ENCODE results near the gene DUSP9.
"Not testable (repeated sequence)": the region's sequence is repeated elsewhere in the genome, so short reads cannot be mapped to it uniquely, and the experiment has no call there.

DUSP9 gene, protein sequence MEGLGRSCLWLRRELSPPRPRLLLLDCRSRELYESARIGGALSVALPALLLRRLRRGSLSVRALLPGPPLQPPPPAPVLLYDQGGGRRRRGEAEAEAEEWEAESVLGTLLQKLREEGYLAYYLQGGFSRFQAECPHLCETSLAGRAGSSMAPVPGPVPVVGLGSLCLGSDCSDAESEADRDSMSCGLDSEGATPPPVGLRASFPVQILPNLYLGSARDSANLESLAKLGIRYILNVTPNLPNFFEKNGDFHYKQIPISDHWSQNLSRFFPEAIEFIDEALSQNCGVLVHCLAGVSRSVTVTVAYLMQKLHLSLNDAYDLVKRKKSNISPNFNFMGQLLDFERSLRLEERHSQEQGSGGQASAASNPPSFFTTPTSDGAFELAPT

DNA sequence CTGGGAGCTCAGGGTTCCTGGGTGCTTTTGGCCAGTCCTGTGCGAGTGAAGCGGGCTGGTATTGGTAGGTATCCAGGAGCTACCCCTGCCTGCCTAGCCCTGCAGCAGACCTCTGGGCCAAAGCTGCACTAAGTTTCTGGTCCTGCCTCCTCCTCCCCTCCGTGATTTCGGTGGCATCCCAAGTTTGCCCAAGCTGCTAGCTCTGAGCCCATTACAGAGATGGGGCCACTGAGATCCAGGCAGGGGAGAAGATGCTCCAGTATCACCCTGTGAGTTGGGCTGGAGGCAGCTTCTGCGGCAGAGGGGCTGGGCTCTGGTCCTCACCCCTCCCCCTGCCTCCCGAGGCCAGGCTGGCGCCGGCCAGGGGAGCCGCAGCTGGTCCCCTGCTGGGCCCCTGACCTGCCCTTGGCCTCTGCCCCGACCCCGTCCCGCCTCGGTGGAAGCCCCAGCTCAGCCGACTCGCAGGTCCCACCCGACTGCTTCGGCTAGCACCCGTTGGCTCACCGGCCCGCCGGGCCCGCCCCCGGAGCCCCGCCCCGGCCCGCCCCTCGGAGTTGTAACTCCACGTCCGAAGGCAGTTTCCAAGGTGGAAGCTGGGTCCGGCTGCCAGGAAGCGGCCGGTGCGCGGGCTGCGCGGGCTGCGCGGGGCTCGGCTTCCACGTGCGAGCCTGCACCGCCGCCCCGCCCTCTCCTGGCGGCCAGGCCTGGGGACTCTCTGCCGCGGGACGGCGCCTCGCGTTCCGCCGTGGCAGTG, at the start of gene DUSP9:
TSS of gene DUSP9 (plus strand) at position 584 of the 754 bp plus-strand sequence. CDS start 751 bp downstream, outside the sequence.
- H3K36me3 ChIP-seq (ENCODE audit: control insufficient read depth, insufficient read depth, low read length) = no peaks in the 10 kb centered on the region
- peaks cover 7% of the 10 kb centered on the region; the same call in 1 of the 2 replicates for H3K4me1 ChIP-seq (ENCODE audit: control insufficient read depth, insufficient read depth, low read length)
- no peak within 1 kb of the TSS for H3K27ac ChIP-seq (ENCODE audit: low read length)
- DNase-seq (ENCODE audit: low read depth, low spot score) = no peak
- no CpG with 5 or more reads among the region's 53 CpGs for WGBS (ENCODE audit: insufficient coverage, insufficient read length)
- H3K4me3 ChIP-seq (ENCODE audit: low read length) = peak within 1 kb of the TSS; percentile 46; the same call in 1 of the 2 replicates
- H3K9me3 ChIP-seq (ENCODE audit: control insufficient read depth, insufficient read depth, low read length) = no peaks in the 10 kb centered on the region
- H3K27me3 ChIP-seq (ENCODE audit: control insufficient read depth, insufficient read depth, low read length) = peaks cover 56% of the 10 kb centered on the region

DNA sequence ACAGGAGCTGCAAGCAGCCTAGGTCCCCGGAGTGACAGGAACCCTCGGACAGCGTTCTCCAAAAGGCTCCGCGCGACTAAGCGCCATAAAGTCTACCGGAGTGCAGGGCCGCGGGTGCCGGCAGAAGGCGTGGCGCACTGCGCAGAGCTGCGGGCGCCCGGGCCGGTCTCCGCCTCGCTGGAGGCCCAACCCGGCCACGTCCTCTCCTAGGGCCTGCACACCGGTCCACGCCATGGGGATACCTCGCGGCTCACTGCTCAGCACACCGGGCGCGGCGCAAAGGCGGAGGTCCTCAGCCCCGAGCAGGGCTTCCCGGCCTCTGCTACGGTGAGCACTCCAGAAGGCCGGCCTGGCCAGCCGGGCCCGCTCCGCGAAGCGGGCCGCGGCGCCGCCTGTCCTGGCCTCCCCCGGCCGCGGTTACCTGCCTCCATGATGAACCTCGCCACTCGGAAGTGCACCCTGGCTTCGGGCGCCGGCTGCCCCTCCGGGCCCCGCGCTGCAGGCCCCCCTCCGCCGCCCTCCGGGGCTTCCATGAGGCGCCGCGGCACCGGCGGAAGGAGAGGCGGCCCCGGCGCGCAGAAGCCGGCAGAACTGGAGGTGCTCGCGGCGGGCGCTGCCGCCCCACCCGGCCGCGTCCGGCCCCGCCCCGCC, 48.3 kb upstream of the DUSP9 start, which contains the start of gene CCNQ:
TSS of gene CCNQ (minus strand) at position 599 of the 651 bp plus-strand sequence. CDS start at position 533, 66 bp downstream.
- no peaks in the 10 kb centered on the region; the same call in 1 of the 2 replicates for H3K4me1 ChIP-seq (ENCODE audit: control insufficient read depth, insufficient read depth, low read length)
- peak within 1 kb of the TSS; percentile 81; the same call in 1 of the 2 replicates for H3K4me3 ChIP-seq (ENCODE audit: low read length)
- no peak within 1 kb of the TSS for H3K27ac ChIP-seq (ENCODE audit: low read length)
- H3K36me3 ChIP-seq (ENCODE audit: control insufficient read depth, insufficient read depth, low read length) = 0 out of 2 replicates have a peak, but pooled peaks cover 2% of the 10 kb centered on the region
- no peak for DNase-seq (ENCODE audit: low read depth, low spot score)
- no CpG with 5 or more reads among the region's 79 CpGs for WGBS (ENCODE audit: insufficient coverage, insufficient read length)
- no peaks in the 10 kb centered on the region; the same call in 1 of the 2 replicates for H3K27me3 ChIP-seq (ENCODE audit: control insufficient read depth, insufficient read depth, low read length)
- H3K9me3 ChIP-seq (ENCODE audit: control insufficient read depth, insufficient read depth, low read length) = no peaks in the 10 kb centered on the region

DNA sequence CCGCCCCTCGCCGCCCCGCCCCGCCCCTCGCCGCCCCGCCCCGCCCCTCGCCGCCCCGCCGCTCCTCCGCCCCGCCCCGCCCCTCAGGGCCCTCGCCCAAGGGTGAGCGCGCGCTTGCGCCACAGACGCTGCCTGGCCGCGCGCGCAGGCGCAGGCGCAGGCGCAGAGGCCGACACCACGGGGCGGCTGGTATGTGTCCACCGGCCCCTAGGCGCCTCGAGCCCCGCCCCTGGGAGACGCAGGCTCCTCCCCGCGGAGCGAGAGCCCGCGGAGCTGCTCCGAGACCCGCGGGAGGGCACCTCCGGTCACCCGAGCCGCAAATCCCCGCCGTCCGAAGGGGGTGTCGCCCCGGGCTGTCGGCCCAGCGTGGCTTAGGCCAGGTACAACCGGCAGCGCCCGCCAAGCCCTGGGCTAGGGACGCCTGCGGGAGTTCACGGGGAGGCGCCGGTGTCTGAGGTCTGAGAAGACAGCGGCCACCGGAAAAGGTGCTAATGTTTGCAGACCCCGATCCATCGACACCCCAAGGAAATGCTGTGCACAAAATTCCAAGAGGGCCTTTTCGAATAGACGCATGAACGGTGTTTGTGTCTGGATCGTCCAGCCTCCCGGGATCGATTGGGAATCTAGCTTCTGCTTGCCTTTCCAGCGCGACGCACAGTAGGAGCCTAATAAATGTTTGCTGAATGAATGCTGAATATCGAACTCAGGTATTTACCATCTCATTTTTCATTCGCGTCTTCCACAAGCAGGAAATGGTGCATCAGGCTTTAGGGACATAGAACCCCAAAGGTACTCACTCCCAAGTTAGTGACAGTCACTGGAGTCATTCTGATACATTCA, 47.6 kb upstream of the DUSP9 start:
- WGBS (ENCODE audit: insufficient coverage, insufficient read length) = no CpG with 5 or more reads among the region's 79 CpGs
- Histone ChIP-seq H3K27ac (ENCODE audit: low read length) (no peak overlapping the region), H3K4me3 (ENCODE audit: low read length) (peak overlapping the region; percentile 81; the same call in 1 of the 2 replicates), H3K9me3 (ENCODE audit: control insufficient read depth, insufficient read depth, low read length) (no peaks in the 10 kb centered on the region), H3K27me3 (ENCODE audit: control insufficient read depth, insufficient read depth, low read length) (no peaks in the 10 kb centered on the region; the same call in 1 of the 2 replicates), H3K36me3 (ENCODE audit: control insufficient read depth, insufficient read depth, low read length) (0 out of 2 replicates have a peak, but pooled peaks cover under 1% of the 10 kb centered on the region), H3K4me1 (ENCODE audit: control insufficient read depth, insufficient read depth, low read length) (no peaks in the 10 kb centered on the region; the same call in 1 of the 2 replicates)
- no peak for DNase-seq (ENCODE audit: low read depth, low spot score)

DNA sequence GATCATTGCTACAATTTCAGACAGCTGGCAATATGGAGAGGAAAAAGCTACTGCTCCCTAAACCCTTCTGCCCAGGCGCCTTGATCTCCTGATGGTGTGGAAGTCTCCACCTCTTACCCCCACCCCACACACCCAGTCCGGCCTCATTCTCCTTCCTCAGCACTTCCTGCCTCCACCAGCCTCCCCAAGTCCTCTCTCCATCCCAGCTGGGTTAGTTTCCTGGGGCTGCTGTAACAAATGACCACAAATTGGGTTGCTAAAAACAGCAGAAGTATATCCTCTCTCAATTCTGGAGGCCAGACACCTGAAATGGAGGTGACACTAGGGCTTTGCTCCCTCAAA, 47.0 kb upstream of the DUSP9 start:
- H3K36me3 ChIP-seq (ENCODE audit: control insufficient read depth, insufficient read depth, low read length) = no peaks in the 10 kb centered on the region
- H3K4me3 ChIP-seq (ENCODE audit: low read length) = no peak overlapping the region; the same call in 1 of the 2 replicates
- DNase-seq (ENCODE audit: low read depth, low spot score) = no peak
- H3K27ac ChIP-seq (ENCODE audit: low read length) = no peak overlapping the region
- H3K4me1 ChIP-seq (ENCODE audit: control insufficient read depth, insufficient read depth, low read length) = no peaks in the 10 kb centered on the region; the same call in 1 of the 2 replicates
- no CpG with 5 or more reads among the region's 2 CpGs for WGBS (ENCODE audit: insufficient coverage, insufficient read length)
- H3K27me3 ChIP-seq (ENCODE audit: control insufficient read depth, insufficient read depth, low read length) = no peaks in the 10 kb centered on the region; the same call in 1 of the 2 replicates
- no peaks in the 10 kb centered on the region for H3K9me3 ChIP-seq (ENCODE audit: control insufficient read depth, insufficient read depth, low read length)

DNA sequence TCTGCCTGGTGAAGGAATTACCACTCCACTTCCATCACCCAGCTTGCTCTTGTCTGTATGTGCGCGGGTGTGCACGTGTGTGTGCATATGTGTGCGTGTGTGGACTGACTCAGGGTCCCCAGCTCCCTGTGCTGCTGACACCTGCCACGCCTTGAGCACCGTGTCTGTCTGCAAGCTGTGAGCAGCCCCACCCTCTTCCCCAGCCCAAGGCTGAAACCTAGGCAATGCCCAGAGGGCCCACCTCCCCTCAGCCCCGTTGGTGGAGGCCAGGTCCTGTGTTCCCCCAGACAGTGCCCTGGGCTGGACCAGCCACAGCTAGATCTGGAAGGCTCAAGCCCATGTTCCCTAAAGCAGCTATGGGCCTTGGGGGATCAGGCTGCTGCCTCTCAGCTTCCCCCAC, 46.1 kb upstream of the DUSP9 start:
- no peaks in the 10 kb centered on the region; the same call in 1 of the 2 replicates for H3K4me1 ChIP-seq (ENCODE audit: control insufficient read depth, insufficient read depth, low read length)
- no CpG with 5 or more reads among the region's 7 CpGs for WGBS (ENCODE audit: insufficient coverage, insufficient read length)
- no peaks in the 10 kb centered on the region for H3K9me3 ChIP-seq (ENCODE audit: control insufficient read depth, insufficient read depth, low read length)
- no peaks in the 10 kb centered on the region; the same call in 1 of the 2 replicates for H3K27me3 ChIP-seq (ENCODE audit: control insufficient read depth, insufficient read depth, low read length)
- DNase-seq (ENCODE audit: low read depth, low spot score) = no peak
- no peak overlapping the region for H3K4me3 ChIP-seq (ENCODE audit: low read length)
- no peak overlapping the region for H3K27ac ChIP-seq (ENCODE audit: low read length)
- no peaks in the 10 kb centered on the region for H3K36me3 ChIP-seq (ENCODE audit: control insufficient read depth, insufficient read depth, low read length)

DNA sequence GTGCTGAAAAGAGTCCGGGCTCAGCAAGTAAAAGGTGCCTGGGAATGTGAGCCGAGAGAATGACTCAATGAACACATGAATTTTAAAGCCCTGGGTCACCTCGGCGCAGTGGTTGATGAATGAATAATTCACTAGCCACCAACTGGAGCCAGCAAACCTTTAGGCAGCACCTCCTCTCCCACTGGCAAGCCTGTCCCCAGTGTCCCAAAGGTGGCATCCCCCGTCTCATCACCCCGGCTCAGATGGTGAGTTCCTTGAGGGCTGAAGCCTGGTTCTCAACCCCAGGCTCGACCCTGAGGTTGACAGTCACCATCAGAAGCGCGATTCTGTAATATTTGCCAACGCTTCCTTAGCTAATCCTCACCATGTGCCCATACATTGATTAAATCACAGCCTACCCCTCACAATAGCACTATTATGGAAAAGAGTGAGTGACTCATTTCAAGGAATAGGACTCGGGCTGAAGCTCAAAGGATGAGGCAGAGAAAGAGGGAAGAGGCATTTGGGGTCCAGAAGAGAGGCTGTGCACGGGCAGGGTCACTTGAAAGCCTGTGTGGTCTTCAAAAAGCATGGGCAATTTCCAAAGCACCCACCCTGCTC, 45.4 kb upstream of the DUSP9 start:
- no peaks in the 10 kb centered on the region for H3K4me1 ChIP-seq (ENCODE audit: control insufficient read depth, insufficient read depth, low read length)
- H3K27ac ChIP-seq (ENCODE audit: low read length) = no peak overlapping the region
- no peaks in the 10 kb centered on the region for H3K36me3 ChIP-seq (ENCODE audit: control insufficient read depth, insufficient read depth, low read length)
- H3K4me3 ChIP-seq (ENCODE audit: low read length) = no peak overlapping the region
- no peaks in the 10 kb centered on the region for H3K9me3 ChIP-seq (ENCODE audit: control insufficient read depth, insufficient read depth, low read length)
- no peaks in the 10 kb centered on the region; the same call in 1 of the 2 replicates for H3K27me3 ChIP-seq (ENCODE audit: control insufficient read depth, insufficient read depth, low read length)
- WGBS (ENCODE audit: insufficient coverage, insufficient read length) = no CpG with 5 or more reads among the region's 12 CpGs
- DNase-seq (ENCODE audit: low read depth, low spot score) = no peak

DNA sequence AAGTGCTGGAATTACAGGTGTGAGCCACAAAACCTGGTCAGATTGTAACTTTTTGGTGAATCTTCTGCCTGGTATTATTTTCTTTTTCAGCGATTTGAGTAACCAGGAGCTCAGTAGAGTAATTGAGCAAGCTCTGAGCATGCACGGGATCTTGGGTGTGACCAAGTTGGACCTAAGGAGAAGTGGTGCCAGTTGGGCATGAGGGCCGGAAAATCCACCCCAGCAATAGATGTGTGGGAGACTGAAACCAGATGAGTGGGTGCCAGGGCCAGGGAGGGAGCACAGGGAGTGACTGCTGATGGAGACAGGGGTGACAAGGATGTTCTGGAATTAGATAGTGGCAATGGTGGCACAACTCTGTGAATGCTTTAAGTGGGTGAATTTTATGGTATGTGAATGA, 44.4 kb upstream of the DUSP9 start:
- H3K9me3 ChIP-seq (ENCODE audit: control insufficient read depth, insufficient read depth, low read length) = no peaks in the 10 kb centered on the region
- no peaks in the 10 kb centered on the region for H3K4me1 ChIP-seq (ENCODE audit: control insufficient read depth, insufficient read depth, low read length)
- H3K27me3 ChIP-seq (ENCODE audit: control insufficient read depth, insufficient read depth, low read length) = no peaks in the 10 kb centered on the region; the same call in 1 of the 2 replicates
- H3K36me3 ChIP-seq (ENCODE audit: control insufficient read depth, insufficient read depth, low read length) = no peaks in the 10 kb centered on the region
- DNase-seq (ENCODE audit: low read depth, low spot score) = no peak
- WGBS (ENCODE audit: insufficient coverage, insufficient read length) = no CpG with 5 or more reads among the region's 3 CpGs
- H3K4me3 ChIP-seq (ENCODE audit: low read length) = no peak overlapping the region
- H3K27ac ChIP-seq (ENCODE audit: low read length) = no peak overlapping the region

DNA sequence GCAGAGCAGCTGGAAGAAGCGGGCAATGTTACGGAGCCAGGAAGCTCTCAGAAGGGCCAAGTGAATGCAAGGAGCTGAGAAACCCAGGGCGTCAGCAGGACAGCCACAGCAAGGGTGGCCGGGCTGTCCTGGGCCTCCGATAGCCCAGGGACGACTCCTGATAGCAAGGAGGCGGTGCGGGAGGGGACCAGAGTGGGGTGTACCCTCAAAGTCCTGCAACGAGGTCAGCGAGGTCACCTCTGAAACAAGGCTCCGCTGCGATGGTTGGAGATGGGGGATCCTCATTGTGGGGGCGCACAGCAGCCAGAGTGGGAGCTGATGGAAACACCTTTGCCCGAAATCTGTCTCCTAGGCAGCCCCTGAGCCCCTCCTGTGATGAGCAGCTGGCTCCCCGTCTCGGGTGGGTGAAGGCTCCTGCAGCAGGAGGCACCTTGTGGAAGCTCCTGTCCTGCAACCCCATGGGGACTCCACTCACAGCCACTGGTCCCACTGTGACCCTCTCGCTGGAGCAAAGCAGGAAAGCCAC, 43.8 kb upstream of the DUSP9 start:
- no peak overlapping the region for H3K27ac ChIP-seq (ENCODE audit: low read length)
- no peaks in the 10 kb centered on the region; the same call in 1 of the 2 replicates for H3K27me3 ChIP-seq (ENCODE audit: control insufficient read depth, insufficient read depth, low read length)
- H3K4me3 ChIP-seq (ENCODE audit: low read length) = no peak overlapping the region
- no CpG with 5 or more reads among the region's 17 CpGs for WGBS (ENCODE audit: insufficient coverage, insufficient read length)
- H3K9me3 ChIP-seq (ENCODE audit: control insufficient read depth, insufficient read depth, low read length) = no peaks in the 10 kb centered on the region
- no peaks in the 10 kb centered on the region for H3K36me3 ChIP-seq (ENCODE audit: control insufficient read depth, insufficient read depth, low read length)
- H3K4me1 ChIP-seq (ENCODE audit: control insufficient read depth, insufficient read depth, low read length) = no peaks in the 10 kb centered on the region
- DNase-seq (ENCODE audit: low read depth, low spot score) = no peak

DNA sequence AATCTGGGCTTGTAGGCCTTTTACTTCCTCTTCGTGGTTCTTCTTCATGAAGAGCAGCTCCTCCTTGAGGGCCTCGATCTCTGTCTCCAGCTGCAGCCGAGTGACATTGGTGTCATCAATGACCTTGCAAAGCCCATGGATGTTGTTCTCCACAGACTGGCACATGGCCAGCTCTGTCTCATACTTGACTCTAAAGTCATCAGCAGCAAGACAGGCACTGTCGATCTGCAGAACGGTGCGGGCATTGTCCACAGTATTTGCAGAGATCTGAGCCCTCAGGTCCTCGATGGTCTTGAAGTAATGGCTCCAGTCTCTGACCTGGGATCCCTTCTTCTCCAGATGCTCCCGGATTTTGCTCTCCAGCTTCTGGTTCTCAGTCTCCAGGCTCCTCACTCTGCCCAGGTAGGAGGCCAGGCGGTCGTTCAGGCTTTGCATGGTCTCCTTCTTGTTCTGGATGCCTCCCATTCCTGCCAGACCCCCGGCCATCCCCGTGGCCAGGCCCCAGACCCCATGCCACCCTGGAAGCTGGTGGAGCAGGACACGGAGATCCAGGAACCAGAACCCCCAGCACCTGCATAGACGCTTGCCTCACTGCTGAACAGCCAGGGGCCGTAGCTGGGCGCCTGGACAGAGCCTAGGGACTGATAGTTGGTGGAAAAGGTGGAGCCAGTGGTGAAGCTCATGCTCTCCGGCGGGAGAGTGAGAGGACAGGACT, 42.2 kb upstream of the DUSP9 start:
- H3K27me3 ChIP-seq (ENCODE audit: control insufficient read depth, insufficient read depth, low read length); H3K4me1 ChIP-seq (ENCODE audit: control insufficient read depth, insufficient read depth, low read length); H3K4me3 ChIP-seq (ENCODE audit: low read length); H3K9me3 ChIP-seq (ENCODE audit: control insufficient read depth, insufficient read depth, low read length); H3K36me3 ChIP-seq (ENCODE audit: control insufficient read depth, insufficient read depth, low read length); DNase-seq (ENCODE audit: low read depth, low spot score); H3K27ac ChIP-seq (ENCODE audit: low read length): not testable (repeated sequence)
- WGBS (ENCODE audit: insufficient coverage, insufficient read length) = no CpG with 5 or more reads among the region's 18 CpGs

Measured in iPS DF 6.9 (cell line).